ENCODE measurements around the gene RC3H2. TPM values are rescaled to one million over a fixed set of nuclear protein-coding genes. Genes with fewer than 3 reads are reported as not detected.
"Not testable (repeated sequence)": the region's sequence is repeated elsewhere in the genome, so short reads cannot be mapped to it uniquely, and the experiment has no call there.

The RC3H2 gene
- total RNA-seq, 1 experiment from 2014 or later = 37.5 TPM

- Mint-ChIP-seq H3K27me3 (ENCODE audit: low read depth) (no peaks in the 10 kb centered on the region), H3K4me3 (no peak overlapping the region), H3K9me3 (no peaks in the 10 kb centered on the region), H3K4me1 (no peaks in the 10 kb centered on the region), H3K36me3 (peaks cover 45% of the 10 kb centered on the region), H3K27ac (no peak overlapping the region)
- ChIA-PET POLR2A (no interaction called here), CTCF (no interaction called here)
- DNase-seq (ENCODE audit: low spot score) = no peak
- TF ChIP-seq ZNF317 (CRISPR knock-in tag; IDR thresholded peaks at IDR 0.05; ENCODE audit: borderline replicate concordance, low read depth) (no peak), CDX4 (CRISPR knock-in tag; IDR thresholded peaks at IDR 0.05; ENCODE audit: borderline replicate concordance) (no peak), MXD4 (CRISPR knock-in tag; IDR thresholded peaks at IDR 0.05; ENCODE audit: borderline replicate concordance) (no peak), JUN (CRISPR knock-in tag; IDR thresholded peaks at IDR 0.05) (no peak)
- ATAC-seq = no peak
These were observed 22.0 kb downstream of the RC3H2 start for GRCh38 chr9:122883125-122883524.

GRCh38 chr9:122879443-122879842 lies 25.7 kb downstream of the RC3H2 start:
- peaks cover 69% of the 10 kb centered on the region for H3K36me3 Mint-ChIP-seq
- no peaks in the 10 kb centered on the region for H3K27me3 Mint-ChIP-seq (ENCODE audit: low read depth)
- ATAC-seq (no peak), DNase-seq (ENCODE audit: low spot score) (no peak)
- H3K9me3 Mint-ChIP-seq = no peaks in the 10 kb centered on the region
- no peaks in the 10 kb centered on the region for H3K4me1 Mint-ChIP-seq
- TF ChIP-seq PRDM15 (CRISPR knock-in tag; IDR thresholded peaks at IDR 0.05) (no peak), CTCF (IDR thresholded peaks at IDR 0.05) (no peak)
- ChIA-PET CTCF (no interaction called here), POLR2A (no interaction called here)
- H3K27ac Mint-ChIP-seq = no peak overlapping the region
- no peak overlapping the region for H3K4me3 Mint-ChIP-seq

- Mint-ChIP-seq H3K27ac (no peak overlapping the region), H3K4me1 (no peaks in the 10 kb centered on the region), H3K36me3 (peaks cover 72% of the 10 kb centered on the region), H3K4me3 (no peak overlapping the region), H3K9me3 (no peaks in the 10 kb centered on the region), H3K27me3 (ENCODE audit: low read depth) (no peaks in the 10 kb centered on the region)
- ChIA-PET CTCF (no interaction called here), POLR2A (no interaction called here)
- no peak for TF ChIP-seq NFE2L1 (CRISPR knock-in tag; IDR thresholded peaks at IDR 0.05)
- TF ChIP-seq CDX4 (CRISPR knock-in tag; IDR thresholded peaks at IDR 0.05; ENCODE audit: borderline replicate concordance) = no peak
- no peak for TF ChIP-seq TEAD4 (CRISPR knock-in tag; IDR thresholded peaks at IDR 0.05)
- no peak for TF ChIP-seq MLX (CRISPR knock-in tag; IDR thresholded peaks at IDR 0.05)
- TF ChIP-seq ATF3 (CRISPR knock-in tag; conservative IDR thresholded peaks at IDR 0.05) = no peak
- no peak for TF ChIP-seq TCF7 (CRISPR knock-in tag; IDR thresholded peaks at IDR 0.05; ENCODE audit: low read depth)
- no peak for TF ChIP-seq NR3C1 (CRISPR knock-in tag; conservative IDR thresholded peaks at IDR 0.05; ENCODE audit: low read depth)
- TF ChIP-seq ZNF121 (CRISPR knock-in tag; IDR thresholded peaks at IDR 0.05) = no peak
- TF ChIP-seq E2F5 (CRISPR knock-in tag; IDR thresholded peaks at IDR 0.05) = no peak
- ATAC-seq (no peak), DNase-seq (ENCODE audit: low spot score) (no peak)
These were observed 29.6 kb downstream of the RC3H2 start for GRCh38 chr9:122875523-122875922.

- H3K4me1 Mint-ChIP-seq; CTCF ChIA-PET; H3K9me3 Mint-ChIP-seq; H3K27me3 Mint-ChIP-seq (ENCODE audit: low read depth); H3K4me3 Mint-ChIP-seq; ATAC-seq; H3K27ac Mint-ChIP-seq; POLR2A ChIA-PET; DNase-seq (ENCODE audit: low spot score): not testable (repeated sequence)
- H3K36me3 Mint-ChIP-seq = peaks cover 58% of the 10 kb centered on the region
These were observed 37.9 kb downstream of the RC3H2 start for GRCh38 chr9:122867276-122867675.

All from WTC11 (cell line).